ENCODE data around the gene TTC4.

TTC4 gene

DNA sequence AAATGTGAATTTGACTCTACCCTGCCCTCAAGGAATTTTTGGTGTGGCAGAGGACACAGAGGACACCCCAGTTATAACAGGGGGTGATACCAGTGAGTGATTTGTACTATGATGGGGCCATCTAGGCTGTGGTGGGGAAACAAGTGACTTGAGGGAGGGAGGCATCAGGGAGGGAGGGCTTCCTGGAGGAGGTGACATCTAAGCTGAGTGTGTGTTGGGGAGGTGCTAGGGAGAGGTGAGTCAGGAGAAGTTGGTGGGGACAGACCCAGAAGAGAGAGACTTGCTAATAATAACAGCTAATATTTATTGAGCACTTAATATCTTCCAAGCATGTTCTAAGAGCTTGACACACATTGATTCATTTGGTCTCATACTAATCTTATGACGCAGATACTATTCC lies 19.9 kb upstream of the TTC4 start:
- DNase-seq, result no peak
- TF ChIP-seq POLR2A (IDR thresholded peaks at IDR 0.05; ENCODE audit: low read length) (no peak), GATA1 (IDR thresholded peaks at IDR 0.05; ENCODE audit: low read depth, low read length) (no peak)

DNA sequence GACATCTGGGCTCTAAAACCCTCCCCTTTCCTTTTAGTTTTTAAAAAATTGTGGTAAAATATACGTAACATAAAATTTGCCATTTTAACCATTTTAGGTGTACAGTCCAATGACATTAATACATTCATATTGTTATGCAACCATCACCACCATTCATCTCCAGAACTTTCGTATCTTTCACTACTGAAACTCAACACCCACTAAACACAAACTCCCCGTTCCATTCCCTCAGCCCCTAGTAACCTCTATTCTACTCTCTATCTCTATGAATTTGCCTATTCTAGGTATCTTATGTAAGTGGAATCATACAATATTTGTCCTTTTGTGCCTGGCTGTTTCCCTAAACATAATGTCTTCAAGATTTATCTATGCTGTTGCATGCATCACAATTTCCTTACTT lies 19.4 kb upstream of the TTC4 start:
- no peak for TF ChIP-seq POLR2A (IDR thresholded peaks at IDR 0.05; ENCODE audit: low read length)
- no peak for TF ChIP-seq GATA1 (IDR thresholded peaks at IDR 0.05; ENCODE audit: low read depth, low read length)
- no peak for DNase-seq

DNA sequence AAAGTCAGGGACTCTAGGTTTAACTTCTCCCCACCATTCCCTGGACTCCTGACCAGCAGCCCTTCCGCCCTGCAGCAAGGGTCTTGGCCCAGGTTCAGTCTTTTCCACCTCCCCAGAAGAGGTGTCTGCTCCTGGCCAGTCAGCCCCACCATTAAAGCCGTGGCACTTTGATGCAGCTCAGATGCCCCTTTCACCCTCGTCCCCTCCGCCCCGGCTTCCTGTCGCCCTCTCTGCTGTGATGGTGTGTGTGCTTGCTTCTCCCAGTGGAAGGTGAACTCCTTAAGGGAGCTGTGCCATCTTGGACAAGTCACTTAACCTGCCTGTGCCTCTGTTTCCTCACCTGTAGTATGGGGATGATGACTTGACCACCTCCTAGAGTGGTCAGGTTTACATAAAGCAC lies 17.8 kb upstream of the TTC4 start:
- TF ChIP-seq POLR2A (IDR thresholded peaks at IDR 0.05; ENCODE audit: low read length) (no peak), GATA1 (IDR thresholded peaks at IDR 0.05; ENCODE audit: low read depth, low read length) (no peak)

GRCh38 chr1:54698346-54698745 lies 17.3 kb upstream of the TTC4 start:
- no peak for TF ChIP-seq GATA1 (IDR thresholded peaks at IDR 0.05; ENCODE audit: low read depth, low read length)
- TF ChIP-seq POLR2A (IDR thresholded peaks at IDR 0.05; ENCODE audit: low read length), result no peak

More for the DNA sequence above, 17.8 kb upstream of the TTC4 start:
- DNase-seq, result no peak

GRCh38 chr1:54699936-54700525 lies 15.6 kb upstream of the TTC4 start:
- DNase-seq, result no peak
- TF ChIP-seq GATA1 (IDR thresholded peaks at IDR 0.05; ENCODE audit: low read depth, low read length) (no peak), POLR2A (IDR thresholded peaks at IDR 0.05; ENCODE audit: low read length) (no peak)

More at GRCh38 chr1:54698346-54698745, 17.3 kb upstream of the TTC4 start:
- no peak for DNase-seq

- DNase-seq, result no peak
- TF ChIP-seq GATA1 (IDR thresholded peaks at IDR 0.05; ENCODE audit: low read depth, low read length) (no peak), POLR2A (IDR thresholded peaks at IDR 0.05; ENCODE audit: low read length) (no peak)
Measured at GRCh38 chr1:54701066-54701465, 14.6 kb upstream of the TTC4 start.

DNA sequence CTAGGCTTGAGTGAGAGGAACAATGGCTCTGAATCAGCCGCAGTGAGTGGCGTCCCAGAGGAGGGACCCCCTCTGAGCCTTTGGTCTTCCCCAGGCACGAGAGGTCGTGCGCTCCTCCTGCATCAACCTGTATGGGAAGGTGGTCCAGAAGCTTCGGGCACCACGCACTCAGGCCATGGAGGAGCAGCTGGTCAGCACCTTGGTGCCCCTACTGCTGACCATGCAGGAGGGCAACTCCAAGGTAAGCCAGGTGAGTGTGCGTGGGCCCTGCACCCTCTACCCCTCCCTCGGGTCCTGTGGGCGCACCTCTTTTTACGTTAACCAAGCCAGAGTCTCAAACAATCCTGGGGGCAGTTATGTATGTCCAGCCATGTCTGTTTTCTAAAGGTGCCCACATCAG lies 13.7 kb upstream of the TTC4 start:
- DNase-seq, result no peak
- TF ChIP-seq GATA1 (IDR thresholded peaks at IDR 0.05; ENCODE audit: low read depth, low read length) (no peak), POLR2A (IDR thresholded peaks at IDR 0.05; ENCODE audit: low read length) (no peak)

GRCh38 chr1:54703471-54703870 lies 12.2 kb upstream of the TTC4 start:
- TF ChIP-seq POLR2A (IDR thresholded peaks at IDR 0.05; ENCODE audit: low read length) (no peak), GATA1 (IDR thresholded peaks at IDR 0.05; ENCODE audit: low read depth, low read length) (no peak)
- DNase-seq, result no peak

GRCh38 chr1:54705153-54705552 lies 10.5 kb upstream of the TTC4 start:
- no peak for DNase-seq
- no peak for TF ChIP-seq POLR2A (IDR thresholded peaks at IDR 0.05; ENCODE audit: low read length)
- no peak for TF ChIP-seq GATA1 (IDR thresholded peaks at IDR 0.05; ENCODE audit: low read depth, low read length)

DNA sequence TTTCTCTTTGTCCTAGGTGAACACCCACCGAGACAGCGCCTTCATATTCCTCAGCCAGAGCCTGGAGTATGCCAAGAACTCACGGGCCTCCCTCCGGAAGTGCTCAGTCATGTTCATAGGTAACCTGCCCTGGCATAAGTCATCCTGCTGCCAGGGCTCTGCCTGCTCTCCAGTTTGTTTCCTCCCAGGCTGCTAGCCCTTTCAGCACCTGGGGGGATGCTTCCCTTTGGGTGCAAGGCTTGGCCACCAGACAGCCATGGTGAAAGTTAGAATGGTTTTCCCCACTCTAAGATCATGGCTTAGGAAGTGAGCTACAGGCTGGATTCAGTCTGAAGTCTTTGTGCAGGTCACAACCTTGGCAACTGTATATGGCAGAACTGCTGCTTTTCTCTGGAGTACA lies 9.2 kb upstream of the TTC4 start:
- DNase-seq, result no peak
- no peak for TF ChIP-seq POLR2A (IDR thresholded peaks at IDR 0.05; ENCODE audit: low read length)
- no peak for TF ChIP-seq GATA1 (IDR thresholded peaks at IDR 0.05; ENCODE audit: low read depth, low read length)

DNA sequence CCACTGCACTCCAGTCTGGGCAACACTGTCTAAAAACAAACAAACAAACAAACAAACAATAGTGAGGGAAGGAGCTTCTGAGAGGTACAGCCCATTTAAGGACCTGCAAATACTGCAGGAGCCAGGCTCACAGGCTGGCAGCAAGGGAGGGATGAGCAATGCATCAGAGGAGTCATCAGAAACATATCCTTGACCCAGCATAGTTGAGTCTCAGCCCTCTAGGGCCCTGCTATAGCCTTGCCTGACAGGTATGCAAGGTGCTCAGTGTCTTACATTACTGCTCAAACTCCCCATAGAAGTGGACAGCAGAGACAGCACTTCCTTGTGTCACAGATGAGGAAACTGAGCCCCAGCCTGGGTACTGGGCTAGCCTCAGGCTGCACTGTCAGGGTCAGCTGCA lies 7.3 kb upstream of the TTC4 start:
- no peak for TF ChIP-seq POLR2A (IDR thresholded peaks at IDR 0.05; ENCODE audit: low read length)
- TF ChIP-seq GATA1 (IDR thresholded peaks at IDR 0.05; ENCODE audit: low read depth, low read length), result no peak

GRCh38 chr1:54709547-54710292 lies 5.9 kb upstream of the TTC4 start:
- no peak for TF ChIP-seq POLR2A (IDR thresholded peaks at IDR 0.05; ENCODE audit: low read length)
- TF ChIP-seq GATA1 (IDR thresholded peaks at IDR 0.05; ENCODE audit: low read depth, low read length), result no peak
- DNase-seq, result no peak

More for the DNA sequence above, 7.3 kb upstream of the TTC4 start:
- no peak for DNase-seq

GRCh38 chr1:54710434-54710833 lies 5.2 kb upstream of the TTC4 start:
- no peak for TF ChIP-seq GATA1 (IDR thresholded peaks at IDR 0.05; ENCODE audit: low read depth, low read length)
- TF ChIP-seq POLR2A (IDR thresholded peaks at IDR 0.05; ENCODE audit: low read length), result no peak
- DNase-seq, result no peak

DNA sequence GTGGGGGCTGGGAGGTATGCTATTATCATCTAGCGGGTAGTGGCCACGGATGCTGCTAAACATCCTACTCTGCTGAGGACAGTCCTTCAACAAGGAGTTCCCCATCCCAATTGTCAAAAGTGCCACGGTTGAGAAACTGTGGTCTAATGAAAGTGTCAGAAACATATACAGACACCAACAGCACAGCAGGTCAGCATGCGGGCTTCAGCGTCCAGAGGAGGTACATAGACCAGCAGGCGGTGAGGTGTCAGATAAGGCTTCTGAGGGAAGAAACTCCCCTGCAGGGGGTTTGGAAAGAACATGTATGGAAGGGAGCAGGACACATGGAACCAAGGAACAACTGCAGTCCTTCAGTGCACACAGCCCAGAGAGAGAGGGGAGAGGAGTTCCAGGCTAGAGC lies 4.8 kb upstream of the TTC4 start:
- TF ChIP-seq GATA1 (IDR thresholded peaks at IDR 0.05; ENCODE audit: low read depth, low read length) (no peak), POLR2A (IDR thresholded peaks at IDR 0.05; ENCODE audit: low read length) (no peak)
- no peak for DNase-seq

GRCh38 chr1:54711536-54711935 lies 4.1 kb upstream of the TTC4 start:
- no peak for DNase-seq
- TF ChIP-seq POLR2A (IDR thresholded peaks at IDR 0.05; ENCODE audit: low read length) (no peak), GATA1 (IDR thresholded peaks at IDR 0.05; ENCODE audit: low read depth, low read length) (no peak)

All from erythroblast (primary cell).